NB4 (cell line): ENCODE results near the gene DAZAP1.

Source experiments
- POLR2A ChIP-seq: IDR thresholded peaks from 2 replicates; pipeline ENCODE4 v1.6.1; 2011; ENCODE audit warnings: mild to moderate bottlenecking; ENCODE audit not compliant: insufficient read length; ENCODE audit errors: extremely low read depth
- TF ChIP-seq, protein P1 (sequence below): IDR thresholded peaks from one replicate; pipeline ENCODE4 v1.5.1; 2012; ENCODE audit warnings: low read depth, low read length
- TF ChIP-seq, protein P2 (sequence below): IDR thresholded peaks from 2 replicates; pipeline ENCODE4 v1.6.1; 2011; ENCODE audit warnings: low read depth, low read length

DNA sequence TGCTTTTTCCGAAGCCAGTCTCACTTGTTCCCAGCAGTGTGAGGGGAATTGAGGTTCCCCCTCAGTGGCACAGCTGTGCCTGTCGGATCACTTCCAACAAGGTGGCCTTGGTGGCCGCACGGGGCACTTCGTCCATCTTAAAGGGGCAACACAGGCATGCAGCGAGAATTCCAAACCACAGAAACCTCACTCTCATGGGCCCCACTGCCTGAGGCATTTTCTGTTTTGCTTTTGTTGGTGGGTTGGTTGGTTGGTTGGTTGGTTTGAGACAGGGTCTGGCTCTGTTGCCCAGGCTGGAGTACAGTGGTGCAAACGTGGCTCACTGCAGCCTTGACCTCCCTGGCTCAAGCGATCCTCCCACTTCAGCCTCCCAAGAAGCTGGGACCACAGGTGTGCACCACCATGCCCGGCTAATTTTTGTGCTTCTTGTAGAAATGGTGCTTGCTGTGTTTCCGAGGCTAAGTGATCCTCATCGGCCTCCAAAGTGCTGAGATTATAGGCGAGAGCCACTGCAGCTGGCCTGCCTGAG, 27.4 kb upstream of the DAZAP1 start:
- TF ChIP-seq, protein P1, sequence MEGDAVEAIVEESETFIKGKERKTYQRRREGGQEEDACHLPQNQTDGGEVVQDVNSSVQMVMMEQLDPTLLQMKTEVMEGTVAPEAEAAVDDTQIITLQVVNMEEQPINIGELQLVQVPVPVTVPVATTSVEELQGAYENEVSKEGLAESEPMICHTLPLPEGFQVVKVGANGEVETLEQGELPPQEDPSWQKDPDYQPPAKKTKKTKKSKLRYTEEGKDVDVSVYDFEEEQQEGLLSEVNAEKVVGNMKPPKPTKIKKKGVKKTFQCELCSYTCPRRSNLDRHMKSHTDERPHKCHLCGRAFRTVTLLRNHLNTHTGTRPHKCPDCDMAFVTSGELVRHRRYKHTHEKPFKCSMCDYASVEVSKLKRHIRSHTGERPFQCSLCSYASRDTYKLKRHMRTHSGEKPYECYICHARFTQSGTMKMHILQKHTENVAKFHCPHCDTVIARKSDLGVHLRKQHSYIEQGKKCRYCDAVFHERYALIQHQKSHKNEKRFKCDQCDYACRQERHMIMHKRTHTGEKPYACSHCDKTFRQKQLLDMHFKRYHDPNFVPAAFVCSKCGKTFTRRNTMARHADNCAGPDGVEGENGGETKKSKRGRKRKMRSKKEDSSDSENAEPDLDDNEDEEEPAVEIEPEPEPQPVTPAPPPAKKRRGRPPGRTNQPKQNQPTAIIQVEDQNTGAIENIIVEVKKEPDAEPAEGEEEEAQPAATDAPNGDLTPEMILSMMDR, result no peak
- no peak for TF ChIP-seq POLR2A
- TF ChIP-seq, protein P2, sequence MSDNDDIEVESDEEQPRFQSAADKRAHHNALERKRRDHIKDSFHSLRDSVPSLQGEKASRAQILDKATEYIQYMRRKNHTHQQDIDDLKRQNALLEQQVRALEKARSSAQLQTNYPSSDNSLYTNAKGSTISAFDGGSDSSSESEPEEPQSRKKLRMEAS, result no peak
